Measurements from ENCODE around the gene TRIM5. TPM values are rescaled to one million over a fixed set of nuclear protein-coding genes. Genes with fewer than 3 reads are reported as not detected.
"Not testable (repeated sequence)": the region's sequence is repeated elsewhere in the genome, so short reads cannot be mapped to it uniquely, and the experiment has no call there.

Gene TRIM5
- total RNA-seq, 1 experiment from 2014 or later, result 21.5 TPM

- Histone ChIP-seq H2BK12ac (ENCODE audit: insufficient read length, low read depth, low read length) (no peak overlapping the region), H4K8ac (replicated peaks; ENCODE audit: insufficient read length, low read depth, low read length) (no peak overlapping the region), H4K20me1 (ENCODE audit: control insufficient read depth, insufficient read depth, insufficient read length) (no peaks in the 10 kb centered on the region), H3K23ac (ENCODE audit: insufficient read length, low read depth, low read length) (no peak overlapping the region), H3K18ac (ENCODE audit: insufficient read length, low read depth, low read length) (no peak overlapping the region), H3K27ac (ENCODE audit: insufficient read length, low read depth, low read length) (no peak overlapping the region), H2BK15ac (ENCODE audit: low read depth, low read length) (no peak overlapping the region), H3T11ph (ENCODE audit: low read length) (no peak overlapping the region), H3K4ac (ENCODE audit: low read depth, low read length) (no peak overlapping the region), H3K4me2 (ENCODE audit: insufficient read depth, insufficient read length, low read length) (no peak overlapping the region), H4K5ac (ENCODE audit: insufficient read length, low read depth, low read length) (no peak overlapping the region), H3K4me1 (ENCODE audit: insufficient read depth, low read length) (no peaks in the 10 kb centered on the region), H2BK20ac (ENCODE audit: low read depth, low read length, poor library complexity, severe bottlenecking) (no peak overlapping the region), H4K91ac (ENCODE audit: insufficient read length, low read depth, low read length) (no peak overlapping the region), H3K9me3 (ENCODE audit: control insufficient read depth, low read depth, low read length) (no peaks in the 10 kb centered on the region), H2BK120ac (ENCODE audit: low read depth, low read length, poor library complexity, severe bottlenecking) (no peak overlapping the region), H3K23me2 (ENCODE audit: insufficient read length, low read depth, low read length, poor library complexity, severe bottlenecking) (no peaks in the 10 kb centered on the region), H3K14ac (ENCODE audit: insufficient read depth, low read length) (no peak overlapping the region), H2BK5ac (ENCODE audit: insufficient read length, low read length) (no peak overlapping the region), H3K56ac (ENCODE audit: insufficient read length, low read depth, low read length) (no peak overlapping the region), H2AFZ (ENCODE audit: low read length) (no peak overlapping the region), H3K79me2 (ENCODE audit: insufficient read depth, low read length) (no peaks in the 10 kb centered on the region), H3K79me1 (ENCODE audit: insufficient read depth, low read depth, low read length, poor library complexity, severe bottlenecking) (no peaks in the 10 kb centered on the region), H3K9ac (ENCODE audit: extremely low read depth, insufficient read length, low read length) (no peak overlapping the region), H3K27me3 (ENCODE audit: insufficient read depth, low read length) (no peaks in the 10 kb centered on the region), H2AK5ac (ENCODE audit: insufficient read length, low read length) (no peak overlapping the region)
- Mint-ChIP-seq H3K27me3 (ENCODE audit: low read depth) (peaks cover 2% of the 10 kb centered on the region; the same call in 1 of the 2 replicates), H3K4me3 (no peak overlapping the region), H3K9me3 (peaks cover 2 to 3% of the 10 kb centered on the region in 2 experiments; a peak in 3 of 5 replicates), H3K36me3 (ENCODE audit: insufficient read depth in 1 of 3, low read depth in 3 of 3) (no peaks in the 10 kb centered on the region; a peak in 1 of 7 replicates), H3K27ac (no peak overlapping the region), H3K4me1 (no peaks in the 10 kb centered on the region)
- TF ChIP-seq CTCF (conservative IDR thresholded peaks at IDR 0.05), result no peak
- no CpG with 5 or more reads among the region's 3 CpGs for WGBS (ENCODE audit: extremely low coverage, insufficient read length, low lambda C conversion rate)
- DNase-seq, result no peak
Measured at GRCh38 chr11:5719703-5720495, 35.0 kb upstream of the TRIM5 start.

- H3K4me3 Mint-ChIP-seq; H3K23me2 ChIP-seq (ENCODE audit: insufficient read length, low read depth, low read length, poor library complexity, severe bottlenecking); H4K8ac ChIP-seq (replicated peaks; ENCODE audit: insufficient read length, low read depth, low read length); H3K23ac ChIP-seq (ENCODE audit: insufficient read length, low read depth, low read length); H3K27ac ChIP-seq (ENCODE audit: insufficient read length, low read depth, low read length); H3K9ac ChIP-seq (ENCODE audit: extremely low read depth, insufficient read length, low read length); H2BK20ac ChIP-seq (ENCODE audit: low read depth, low read length, poor library complexity, severe bottlenecking); H3K27me3 ChIP-seq (ENCODE audit: insufficient read depth, low read length); H4K91ac ChIP-seq (ENCODE audit: insufficient read length, low read depth, low read length); H2BK12ac ChIP-seq (ENCODE audit: insufficient read length, low read depth, low read length); H3T11ph ChIP-seq (ENCODE audit: low read length); H3K14ac ChIP-seq (ENCODE audit: insufficient read depth, low read length); H4K5ac ChIP-seq (ENCODE audit: insufficient read length, low read depth, low read length); H2BK5ac ChIP-seq (ENCODE audit: insufficient read length, low read length); H2AK5ac ChIP-seq (ENCODE audit: insufficient read length, low read length); H3K4me1 Mint-ChIP-seq; H3K27me3 Mint-ChIP-seq (ENCODE audit: low read depth); H2BK120ac ChIP-seq (ENCODE audit: low read depth, low read length, poor library complexity, severe bottlenecking); H3K79me2 ChIP-seq (ENCODE audit: insufficient read depth, low read length); H3K79me1 ChIP-seq (ENCODE audit: insufficient read depth, low read depth, low read length, poor library complexity, severe bottlenecking); H2AFZ ChIP-seq (ENCODE audit: low read length); DNase-seq; H3K9me3 ChIP-seq (ENCODE audit: control insufficient read depth, low read depth, low read length); H3K56ac ChIP-seq (ENCODE audit: insufficient read length, low read depth, low read length); H3K4me2 ChIP-seq (ENCODE audit: insufficient read depth, insufficient read length, low read length); H3K36me3 Mint-ChIP-seq (ENCODE audit: insufficient read depth in 1 of 3, low read depth in 3 of 3); H3K4ac ChIP-seq (ENCODE audit: low read depth, low read length); H3K27ac Mint-ChIP-seq; H3K4me1 ChIP-seq (ENCODE audit: insufficient read depth, low read length); H3K18ac ChIP-seq (ENCODE audit: insufficient read length, low read depth, low read length); H3K9me3 Mint-ChIP-seq; H4K20me1 ChIP-seq (ENCODE audit: control insufficient read depth, insufficient read depth, insufficient read length); H2BK15ac ChIP-seq (ENCODE audit: low read depth, low read length): not testable (repeated sequence)
- WGBS (ENCODE audit: extremely low coverage, insufficient read length, low lambda C conversion rate), result no CpG with 5 or more reads among the region's 1 CpG
Measured at GRCh38 chr11:5716518-5716917, 31.6 kb upstream of the TRIM5 start.
